Left renal cortex interstitium (tissue), 4 donors: ENCODE data around the gene ZCCHC7. TPM values are rescaled to one million over a fixed set of nuclear protein-coding genes. Genes with fewer than 3 reads are reported as not detected.
"Not testable (repeated sequence)": the region's sequence is repeated elsewhere in the genome, so short reads cannot be mapped to it uniquely, and the experiment has no call there.

ENCODE experiments used
- DNase-seq, 4 donors: peaks; one replicate each; pipeline ENCODE4 v3.0.0-alpha.2; 2013; ENCODE audit warnings: low read depth in 4 of 4, low spot score in 2 of 4, missing footprints in 1 of 4
- polyA plus RNA-seq, 4 donors: library from polyadenylated mRNA; unstranded; fragments of 120-200 nt; gene quantifications; one replicate each; pipeline ENCODE4 v1.2.1, GENCODE V29; 2013; ENCODE audit not compliant: insufficient read length in 4 of 4

The ZCCHC7 gene
- polyA plus RNA-seq, 4 donors: 22.1 to 27.9 (median 24.6) TPM

- DNase-seq: no peak
Measured at GRCh38 chr9:37290366-37290939, 170.1 kb downstream of the ZCCHC7 start.

- no peak for DNase-seq
Measured at GRCh38 chr9:37290940-37291485, 170.6 kb downstream of the ZCCHC7 start.

- not testable (repeated sequence) for DNase-seq
Measured at GRCh38 chr9:37291612-37292238, 171.4 kb downstream of the ZCCHC7 start.

GRCh38 chr9:37292896-37293295 is 172.5 kb downstream of the ZCCHC7 start:
- no peak for DNase-seq

GRCh38 chr9:37293664-37294524 is 173.5 kb downstream of the ZCCHC7 start:
- DNase-seq: no peak

GRCh38 chr9:37295178-37295577 is 174.8 kb downstream of the ZCCHC7 start:
- DNase-seq: no peak

GRCh38 chr9:37295796-37296195 is 175.4 kb downstream of the ZCCHC7 start:
- DNase-seq: no peak

GRCh38 chr9:37297592-37297991 is 177.2 kb downstream of the ZCCHC7 start:
- DNase-seq: no peak

GRCh38 chr9:37300620-37301019 is 180.2 kb downstream of the ZCCHC7 start:
- DNase-seq: no peak

- DNase-seq: no peak
Measured at GRCh38 chr9:37301042-37301853, 180.9 kb downstream of the ZCCHC7 start.

GRCh38 chr9:37301854-37302172 is 181.4 kb downstream of the ZCCHC7 start:
- DNase-seq: no peak

- DNase-seq: no peak
Measured at GRCh38 chr9:37302277-37302676, 181.9 kb downstream of the ZCCHC7 start.

GRCh38 chr9:37303272-37303671 is 182.9 kb downstream of the ZCCHC7 start:
- not testable (repeated sequence) for DNase-seq

- no peak for DNase-seq
Measured at GRCh38 chr9:37309136-37309535, 188.8 kb downstream of the ZCCHC7 start.

GRCh38 chr9:37311938-37312708 is 191.7 kb downstream of the ZCCHC7 start:
- DNase-seq: no peak

- no peak for DNase-seq
Measured at GRCh38 chr9:37324261-37324683, 203.9 kb downstream of the ZCCHC7 start.

GRCh38 chr9:37324691-37325490 is 204.5 kb downstream of the ZCCHC7 start:
- no peak for DNase-seq

GRCh38 chr9:37325778-37326177 is 205.4 kb downstream of the ZCCHC7 start:
- DNase-seq: no peak

- DNase-seq: no peak
Measured at GRCh38 chr9:37327553-37327952, 207.2 kb downstream of the ZCCHC7 start.
